NCI-H510A treated with DMSO at 0.1 percent for 48 hours (cell line): Measurements from ENCODE around the gene HECTD4.
A peak's percentile ranks its signal among the peaks of the same experiment; 100 is the strongest.

Experiments
- DNase-seq: peaks from one replicate; lab custom pipeline; 2025; lab: John Stamatoyannopoulos, UW

HECTD4 gene

DNA sequence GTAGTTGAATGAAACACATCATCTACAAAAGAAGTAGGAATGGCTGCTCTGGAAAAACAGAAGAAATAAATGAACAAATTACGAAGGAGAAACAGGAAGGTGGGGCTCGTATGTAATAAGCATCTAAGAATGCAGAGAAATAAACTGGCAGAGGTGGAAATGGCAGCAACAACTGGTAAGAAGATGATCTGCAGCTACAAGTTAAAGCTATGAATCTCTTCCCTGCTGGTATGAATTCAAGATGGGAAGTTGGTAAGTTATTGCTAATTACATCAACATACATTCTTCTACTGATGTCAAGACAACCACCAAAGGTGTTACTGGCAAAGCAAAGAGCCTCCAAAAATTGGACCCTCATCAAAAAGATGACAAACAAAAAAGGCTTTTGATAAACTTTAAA, 59.8 kb downstream of the HECTD4 start:
- no peak for DNase-seq

DNA sequence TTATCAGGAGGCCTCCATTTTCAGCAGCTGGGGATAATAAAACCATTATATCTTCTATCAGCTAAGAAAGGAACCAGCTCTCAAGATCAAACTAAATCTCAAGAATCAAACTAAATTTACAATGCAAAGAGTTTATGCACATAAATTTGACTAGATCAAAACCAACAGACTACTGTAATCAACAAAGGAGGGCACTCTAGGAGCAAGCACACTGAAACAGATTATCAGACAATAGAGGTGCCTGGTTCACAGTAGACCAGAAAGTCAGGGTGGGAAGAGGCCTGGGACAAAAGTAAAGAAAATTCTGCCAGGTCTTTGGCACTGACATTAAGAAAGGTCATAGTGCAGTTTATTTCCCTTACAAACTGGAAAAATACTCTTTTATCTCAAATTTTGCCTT, 61.0 kb downstream of the HECTD4 start:
- no peak for DNase-seq

DNA sequence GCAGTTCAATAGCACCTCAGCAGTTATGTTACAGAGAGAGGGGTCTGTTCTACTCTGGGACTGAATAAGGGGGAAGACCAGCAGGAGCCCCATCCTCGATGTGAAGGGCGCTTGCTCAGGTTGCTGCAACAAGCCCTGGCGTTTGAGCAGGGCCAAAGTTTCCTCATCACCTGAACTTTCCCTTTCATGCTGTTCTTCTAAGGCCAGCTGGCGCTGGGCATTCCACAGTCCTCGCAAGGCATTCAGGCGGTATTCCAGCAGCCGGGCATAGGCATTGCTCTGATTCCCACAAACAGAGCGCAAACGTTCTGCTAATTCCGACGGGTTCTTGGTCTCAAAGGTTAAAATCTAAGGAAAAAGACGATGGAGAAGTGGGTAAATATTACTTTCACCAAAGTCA, 62.8 kb downstream of the HECTD4 start:
- DNase-seq: no peak

GRCh38 chr12:112317481-112317880, 64.8 kb downstream of the HECTD4 start:
- no peak for DNase-seq

- DNase-seq: no peak
Measured at GRCh38 chr12:112314981-112315380, 67.2 kb downstream of the HECTD4 start.

GRCh38 chr12:112309797-112310196, 72.4 kb downstream of the HECTD4 start:
- no peak for DNase-seq

DNA sequence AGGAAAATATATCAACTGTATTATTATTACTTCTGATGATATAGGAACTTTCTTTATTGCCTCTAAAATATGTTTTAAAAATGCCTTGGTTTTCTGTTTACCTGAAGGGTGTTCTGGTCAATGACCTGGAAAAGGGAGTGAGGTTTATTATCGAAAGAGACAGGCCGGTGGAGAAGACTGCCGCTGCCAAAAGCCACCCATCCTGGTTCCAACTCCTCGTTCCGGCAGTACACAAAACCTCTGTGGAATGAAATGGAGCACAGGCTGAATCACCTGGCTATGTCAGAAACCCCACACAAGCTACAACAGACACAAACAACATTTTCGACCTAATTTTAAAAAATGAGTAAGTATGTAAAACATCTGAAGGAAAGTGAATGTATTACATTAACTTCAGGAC, 73.6 kb downstream of the HECTD4 start:
- DNase-seq: no peak

GRCh38 chr12:112308161-112308560, 74.1 kb downstream of the HECTD4 start:
- no peak for DNase-seq

DNA sequence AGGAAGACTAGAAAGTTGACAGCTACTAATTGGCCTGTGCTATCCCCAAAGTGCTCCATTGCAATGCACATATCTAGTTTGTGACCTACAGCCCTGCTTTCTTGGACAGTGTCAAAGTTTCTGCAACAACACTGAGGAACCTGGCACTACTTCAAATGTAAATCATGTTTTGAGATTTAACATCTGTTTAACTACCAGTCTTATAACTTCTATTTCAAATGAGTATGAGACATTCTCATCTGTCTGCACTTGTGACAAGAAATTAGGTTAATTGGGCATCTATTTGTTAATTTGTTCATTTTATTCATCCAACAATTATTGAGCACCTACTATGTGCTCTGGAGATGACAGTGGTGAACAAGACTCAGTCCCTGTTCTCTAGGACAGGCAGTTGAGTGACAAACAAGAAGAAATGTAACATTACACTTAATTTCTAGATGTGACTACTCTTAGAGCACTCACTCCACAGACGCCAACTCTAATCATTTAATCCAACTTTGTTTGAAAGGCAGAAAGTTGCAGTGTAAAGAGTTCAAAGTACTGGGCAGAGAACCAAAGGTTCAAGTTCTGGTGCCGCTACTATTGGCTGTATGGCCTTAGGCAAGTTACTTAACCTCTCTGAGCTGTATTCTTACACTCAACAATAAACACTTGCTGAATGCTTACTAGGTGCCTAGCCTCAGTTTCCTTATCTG, 74.8 kb downstream of the HECTD4 start:
- no peak for DNase-seq

- no peak for DNase-seq
Measured at GRCh38 chr12:112305951-112306350, 76.3 kb downstream of the HECTD4 start.

- no peak for DNase-seq
Measured at GRCh38 chr12:112304436-112304835, 77.8 kb downstream of the HECTD4 start.

DNA sequence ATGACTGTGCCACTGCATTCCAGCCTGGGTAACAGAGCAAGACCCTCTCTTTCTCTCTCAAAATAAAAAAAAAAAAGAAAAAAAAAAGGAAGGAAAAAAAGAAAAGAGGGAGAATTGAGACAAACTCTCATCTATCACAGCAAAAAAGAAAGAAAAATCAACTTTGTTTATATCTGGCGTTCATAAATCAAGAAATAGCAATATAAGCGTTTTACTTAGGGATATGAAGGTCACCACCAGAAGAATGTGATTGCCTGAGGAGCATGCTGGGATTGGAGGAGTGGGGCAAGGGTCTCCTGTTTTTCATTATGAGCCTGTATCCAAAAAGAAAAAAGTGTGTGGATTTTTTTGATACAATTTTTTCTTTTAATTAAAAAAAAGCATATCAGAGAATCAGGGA, 78.4 kb downstream of the HECTD4 start:
- no peak for DNase-seq

GRCh38 chr12:112303004-112303403, 79.2 kb downstream of the HECTD4 start:
- no peak for DNase-seq

- DNase-seq: no peak
Measured at GRCh38 chr12:112299704-112300103, 82.5 kb downstream of the HECTD4 start.

DNA sequence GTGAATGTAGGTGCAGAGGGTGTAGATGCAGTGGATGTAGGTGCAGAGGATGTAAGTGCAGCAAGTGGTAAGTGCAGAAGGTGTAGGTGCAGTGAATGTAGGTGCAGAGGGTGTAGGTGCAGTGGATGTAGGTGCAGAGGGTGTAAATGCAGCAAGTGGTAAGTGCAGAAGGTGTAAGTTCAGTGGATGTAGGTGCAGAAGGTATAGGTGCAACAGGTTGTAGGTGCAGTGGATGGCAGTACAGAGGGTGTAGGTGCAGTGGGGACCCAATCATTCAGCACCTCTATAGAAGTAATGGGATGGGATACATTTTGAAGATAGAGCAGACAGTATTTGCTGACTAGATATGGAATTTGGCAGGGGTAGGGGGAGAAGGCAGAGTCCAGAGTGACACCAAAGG, 85.0 kb downstream of the HECTD4 start:
- DNase-seq: no peak

- no peak for DNase-seq
Measured at GRCh38 chr12:112296183-112296582, 86.0 kb downstream of the HECTD4 start.

- DNase-seq: no peak
Measured at GRCh38 chr12:112294793-112295192, 87.4 kb downstream of the HECTD4 start.

- DNase-seq: no peak
Measured at GRCh38 chr12:112288638-112289037, 93.6 kb downstream of the HECTD4 start.

- peak; percentile 97 for DNase-seq
Measured at GRCh38 chr12:112285600-112286401, 96.4 kb downstream of the HECTD4 start.

- DNase-seq: peak; percentile 55
Measured at GRCh38 chr12:112283546-112283945, 98.7 kb downstream of the HECTD4 start.

DNA sequence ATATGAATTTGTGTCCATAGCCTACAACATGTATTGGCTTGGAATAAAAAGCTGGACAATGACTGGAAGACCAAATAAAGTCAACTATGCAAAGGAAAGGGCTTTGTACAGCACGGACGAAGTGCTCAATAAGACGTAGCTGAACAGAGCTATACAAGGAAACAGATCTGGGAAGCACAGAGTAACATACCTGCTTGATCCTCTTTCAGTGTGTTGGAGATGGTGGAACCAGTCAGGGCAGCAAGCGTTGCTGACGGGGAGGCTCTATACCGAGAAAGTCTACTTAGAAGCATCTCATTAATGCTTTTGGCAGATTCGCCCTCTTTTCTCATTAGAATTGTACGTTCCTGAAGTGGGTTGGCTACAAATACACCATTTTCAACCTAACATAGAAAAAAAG, 99.3 kb downstream of the HECTD4 start:
- DNase-seq: peak; percentile 26

DNA sequence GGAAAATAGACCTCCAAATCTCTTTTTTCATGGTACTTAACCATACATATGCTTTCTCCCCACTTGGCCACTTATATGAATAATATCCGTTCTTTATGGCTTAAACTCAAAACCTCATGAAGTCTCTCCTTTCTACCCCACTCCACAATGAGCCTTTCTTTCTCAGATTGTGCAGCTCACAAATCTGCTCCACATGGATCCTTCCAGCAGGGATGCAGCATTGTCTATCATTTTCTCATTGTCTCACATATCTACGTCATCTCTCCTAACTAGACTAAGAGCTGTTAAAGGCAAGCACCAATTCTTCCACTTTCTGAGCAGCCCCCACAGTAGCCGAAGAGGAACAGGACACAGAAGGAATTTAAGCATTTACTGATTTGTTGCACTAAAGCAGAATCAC, 106.4 kb downstream of the HECTD4 start:
- DNase-seq: no peak

- DNase-seq: no peak
Measured at GRCh38 chr12:112275207-112275606, 107.0 kb downstream of the HECTD4 start.

DNA sequence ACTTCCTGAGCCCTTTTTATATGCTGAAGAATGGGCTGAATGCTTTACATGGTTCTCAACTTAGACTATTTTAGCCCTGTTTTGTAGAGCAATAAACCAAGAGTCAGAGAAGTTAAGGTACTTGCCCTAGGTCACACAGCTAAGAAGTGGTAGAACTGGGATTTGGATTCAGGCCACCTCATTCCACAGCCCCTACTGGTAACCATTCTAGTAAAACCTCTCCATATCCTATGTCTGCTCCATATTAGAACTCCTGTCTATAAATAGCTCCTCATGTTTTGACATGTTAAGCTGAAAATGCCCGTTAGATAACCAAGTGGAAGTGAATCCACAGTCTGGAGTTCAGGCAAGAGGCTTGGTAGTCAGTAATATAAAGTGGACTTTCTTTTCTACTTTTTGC, 111.6 kb downstream of the HECTD4 start:
- DNase-seq: no peak
